ENCODE results near the gene CERS6.

- TF ChIP-seq, protein P1, sequence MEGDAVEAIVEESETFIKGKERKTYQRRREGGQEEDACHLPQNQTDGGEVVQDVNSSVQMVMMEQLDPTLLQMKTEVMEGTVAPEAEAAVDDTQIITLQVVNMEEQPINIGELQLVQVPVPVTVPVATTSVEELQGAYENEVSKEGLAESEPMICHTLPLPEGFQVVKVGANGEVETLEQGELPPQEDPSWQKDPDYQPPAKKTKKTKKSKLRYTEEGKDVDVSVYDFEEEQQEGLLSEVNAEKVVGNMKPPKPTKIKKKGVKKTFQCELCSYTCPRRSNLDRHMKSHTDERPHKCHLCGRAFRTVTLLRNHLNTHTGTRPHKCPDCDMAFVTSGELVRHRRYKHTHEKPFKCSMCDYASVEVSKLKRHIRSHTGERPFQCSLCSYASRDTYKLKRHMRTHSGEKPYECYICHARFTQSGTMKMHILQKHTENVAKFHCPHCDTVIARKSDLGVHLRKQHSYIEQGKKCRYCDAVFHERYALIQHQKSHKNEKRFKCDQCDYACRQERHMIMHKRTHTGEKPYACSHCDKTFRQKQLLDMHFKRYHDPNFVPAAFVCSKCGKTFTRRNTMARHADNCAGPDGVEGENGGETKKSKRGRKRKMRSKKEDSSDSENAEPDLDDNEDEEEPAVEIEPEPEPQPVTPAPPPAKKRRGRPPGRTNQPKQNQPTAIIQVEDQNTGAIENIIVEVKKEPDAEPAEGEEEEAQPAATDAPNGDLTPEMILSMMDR (IDR thresholded peaks at IDR 0.05): no peak
- TF ChIP-seq POLR2AphosphoS5 (IDR thresholded peaks at IDR 0.05) (no peak), POLR2A (IDR thresholded peaks at IDR 0.05) (no peak)
Measured at GRCh38 chr2:168685600-168686451, 229.8 kb downstream of the CERS6 start.

Measured in breast epithelium (tissue), 3 donors.